A549 (cell line): Measurements from ENCODE around the gene ISCU.

Experiments used
- EP300 ChIP-seq, 2 experiments: fragments of >200 bp; sonication (Bioruptor Twin); formaldehyde crosslinking; IDR thresholded peaks; 2 replicates in 1 of 2; 3 replicates in 1 of 2; pipeline ENCODE4 v1.6.1; 2016 to 2017
- ESRRA ChIP-seq: fragments of 150-350 bp; IDR thresholded peaks from 2 replicates; pipeline ENCODE4 v1.6.1; 2014; ENCODE audit warnings: mild to moderate bottlenecking, low read length, borderline replicate concordance
- JUNB ChIP-seq: fragments of >200 bp; sonication (Bioruptor Twin); formaldehyde crosslinking; IDR thresholded peaks from 2 replicates; pipeline ENCODE4 v1.6.1; 2016
- MYC ChIP-seq: IDR thresholded peaks from 2 replicates; pipeline ENCODE4 v1.6.1; 2012; ENCODE audit warnings: mild to moderate bottlenecking, inconsistent platforms, low read length, improper control_type of control experiment, borderline replicate concordance
- POLR2A ChIP-seq: IDR thresholded peaks from 2 replicates; pipeline ENCODE4 v1.6.1; 2012; ENCODE audit warnings: mild to moderate bottlenecking, low read length
- SMC3 ChIP-seq: fragments of >200 bp; sonication (Bioruptor Twin); formaldehyde crosslinking; IDR thresholded peaks from 3 replicates; pipeline ENCODE4 v1.6.1; 2018; ENCODE audit warnings: inconsistent platforms
- TF ChIP-seq, protein P1 (sequence below): fragments of >200 bp; sonication (Bioruptor Twin); formaldehyde crosslinking; IDR thresholded peaks from 3 replicates; pipeline ENCODE4 v1.5.1; 2016
- TF ChIP-seq, protein P2 (sequence below): fragments of 200-600 bp; sonication (generic); IDR thresholded peaks from 2 replicates; pipeline ENCODE4 v1.6.1; 2016; ENCODE audit warnings: antibody characterized with exemption, mild to moderate bottlenecking, moderate library complexity
- TF ChIP-seq, protein P3 (sequence below): fragments of 450-650 bp; IDR thresholded peaks from 2 replicates; pipeline ENCODE4 v1.6.1; 2014; ENCODE audit warnings: antibody characterized with exemption

DNA sequence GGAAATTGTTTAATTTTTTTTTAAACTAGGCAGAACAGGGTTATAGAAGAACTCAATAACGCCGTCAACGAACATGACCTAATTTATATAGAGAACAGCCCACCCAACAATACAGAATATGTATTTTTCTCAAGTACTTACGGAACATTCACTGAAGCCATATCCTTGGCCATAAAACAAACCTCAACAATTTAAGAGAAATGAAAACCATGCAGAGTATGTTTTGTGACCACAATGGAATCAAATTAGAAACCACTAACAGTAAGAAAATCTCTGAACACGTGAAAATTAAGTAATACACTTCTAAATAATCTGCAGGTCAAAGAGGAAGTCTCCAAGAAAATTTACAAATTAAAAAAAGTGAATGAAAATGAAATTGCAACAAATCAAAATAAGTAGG is 10.9 kb upstream of the ISCU start:
- TF ChIP-seq JUNB = no peak
- no peak for TF ChIP-seq ESRRA
- TF ChIP-seq POLR2A = no peak
- TF ChIP-seq, protein P1, sequence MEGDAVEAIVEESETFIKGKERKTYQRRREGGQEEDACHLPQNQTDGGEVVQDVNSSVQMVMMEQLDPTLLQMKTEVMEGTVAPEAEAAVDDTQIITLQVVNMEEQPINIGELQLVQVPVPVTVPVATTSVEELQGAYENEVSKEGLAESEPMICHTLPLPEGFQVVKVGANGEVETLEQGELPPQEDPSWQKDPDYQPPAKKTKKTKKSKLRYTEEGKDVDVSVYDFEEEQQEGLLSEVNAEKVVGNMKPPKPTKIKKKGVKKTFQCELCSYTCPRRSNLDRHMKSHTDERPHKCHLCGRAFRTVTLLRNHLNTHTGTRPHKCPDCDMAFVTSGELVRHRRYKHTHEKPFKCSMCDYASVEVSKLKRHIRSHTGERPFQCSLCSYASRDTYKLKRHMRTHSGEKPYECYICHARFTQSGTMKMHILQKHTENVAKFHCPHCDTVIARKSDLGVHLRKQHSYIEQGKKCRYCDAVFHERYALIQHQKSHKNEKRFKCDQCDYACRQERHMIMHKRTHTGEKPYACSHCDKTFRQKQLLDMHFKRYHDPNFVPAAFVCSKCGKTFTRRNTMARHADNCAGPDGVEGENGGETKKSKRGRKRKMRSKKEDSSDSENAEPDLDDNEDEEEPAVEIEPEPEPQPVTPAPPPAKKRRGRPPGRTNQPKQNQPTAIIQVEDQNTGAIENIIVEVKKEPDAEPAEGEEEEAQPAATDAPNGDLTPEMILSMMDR = no peak
- TF ChIP-seq, protein P2, sequence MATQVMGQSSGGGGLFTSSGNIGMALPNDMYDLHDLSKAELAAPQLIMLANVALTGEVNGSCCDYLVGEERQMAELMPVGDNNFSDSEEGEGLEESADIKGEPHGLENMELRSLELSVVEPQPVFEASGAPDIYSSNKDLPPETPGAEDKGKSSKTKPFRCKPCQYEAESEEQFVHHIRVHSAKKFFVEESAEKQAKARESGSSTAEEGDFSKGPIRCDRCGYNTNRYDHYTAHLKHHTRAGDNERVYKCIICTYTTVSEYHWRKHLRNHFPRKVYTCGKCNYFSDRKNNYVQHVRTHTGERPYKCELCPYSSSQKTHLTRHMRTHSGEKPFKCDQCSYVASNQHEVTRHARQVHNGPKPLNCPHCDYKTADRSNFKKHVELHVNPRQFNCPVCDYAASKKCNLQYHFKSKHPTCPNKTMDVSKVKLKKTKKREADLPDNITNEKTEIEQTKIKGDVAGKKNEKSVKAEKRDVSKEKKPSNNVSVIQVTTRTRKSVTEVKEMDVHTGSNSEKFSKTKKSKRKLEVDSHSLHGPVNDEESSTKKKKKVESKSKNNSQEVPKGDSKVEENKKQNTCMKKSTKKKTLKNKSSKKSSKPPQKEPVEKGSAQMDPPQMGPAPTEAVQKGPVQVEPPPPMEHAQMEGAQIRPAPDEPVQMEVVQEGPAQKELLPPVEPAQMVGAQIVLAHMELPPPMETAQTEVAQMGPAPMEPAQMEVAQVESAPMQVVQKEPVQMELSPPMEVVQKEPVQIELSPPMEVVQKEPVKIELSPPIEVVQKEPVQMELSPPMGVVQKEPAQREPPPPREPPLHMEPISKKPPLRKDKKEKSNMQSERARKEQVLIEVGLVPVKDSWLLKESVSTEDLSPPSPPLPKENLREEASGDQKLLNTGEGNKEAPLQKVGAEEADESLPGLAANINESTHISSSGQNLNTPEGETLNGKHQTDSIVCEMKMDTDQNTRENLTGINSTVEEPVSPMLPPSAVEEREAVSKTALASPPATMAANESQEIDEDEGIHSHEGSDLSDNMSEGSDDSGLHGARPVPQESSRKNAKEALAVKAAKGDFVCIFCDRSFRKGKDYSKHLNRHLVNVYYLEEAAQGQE = no peak
- TF ChIP-seq MYC = no peak
- TF ChIP-seq SMC3 = no peak
- TF ChIP-seq, protein P3, sequence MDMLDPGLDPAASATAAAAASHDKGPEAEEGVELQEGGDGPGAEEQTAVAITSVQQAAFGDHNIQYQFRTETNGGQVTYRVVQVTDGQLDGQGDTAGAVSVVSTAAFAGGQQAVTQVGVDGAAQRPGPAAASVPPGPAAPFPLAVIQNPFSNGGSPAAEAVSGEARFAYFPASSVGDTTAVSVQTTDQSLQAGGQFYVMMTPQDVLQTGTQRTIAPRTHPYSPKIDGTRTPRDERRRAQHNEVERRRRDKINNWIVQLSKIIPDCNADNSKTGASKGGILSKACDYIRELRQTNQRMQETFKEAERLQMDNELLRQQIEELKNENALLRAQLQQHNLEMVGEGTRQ = no peak
- TF ChIP-seq EP300 (IDR thresholded peaks at IDR 0.05) = no peak
